Measurements from ENCODE around the gene BCL3.

BCL3 gene

GRCh38 chr19:44808463-44809371 is 60.2 kb downstream of the BCL3 start, which contains the start of gene BCAM:
Gene BCAM, plus strand, starts transcription at chr19:44809103. Its CDS starts 22 bp downstream, at chr19:44809125.
- TF ChIP-seq CTCF (IDR thresholded peaks at IDR 0.05; ENCODE audit: low read depth, low read length, missing control alignments) = no peak
- H3K4me3 ChIP-seq (replicated peaks; ENCODE audit: low read depth, low read length) = peak within 1 kb of the TSS; percentile 50
- DNase-seq (ENCODE audit: extremely low read depth, low read depth) = no peak

Data from HFF-Myc (cell line).